ENCODE data around the gene GPS1.

DNA sequence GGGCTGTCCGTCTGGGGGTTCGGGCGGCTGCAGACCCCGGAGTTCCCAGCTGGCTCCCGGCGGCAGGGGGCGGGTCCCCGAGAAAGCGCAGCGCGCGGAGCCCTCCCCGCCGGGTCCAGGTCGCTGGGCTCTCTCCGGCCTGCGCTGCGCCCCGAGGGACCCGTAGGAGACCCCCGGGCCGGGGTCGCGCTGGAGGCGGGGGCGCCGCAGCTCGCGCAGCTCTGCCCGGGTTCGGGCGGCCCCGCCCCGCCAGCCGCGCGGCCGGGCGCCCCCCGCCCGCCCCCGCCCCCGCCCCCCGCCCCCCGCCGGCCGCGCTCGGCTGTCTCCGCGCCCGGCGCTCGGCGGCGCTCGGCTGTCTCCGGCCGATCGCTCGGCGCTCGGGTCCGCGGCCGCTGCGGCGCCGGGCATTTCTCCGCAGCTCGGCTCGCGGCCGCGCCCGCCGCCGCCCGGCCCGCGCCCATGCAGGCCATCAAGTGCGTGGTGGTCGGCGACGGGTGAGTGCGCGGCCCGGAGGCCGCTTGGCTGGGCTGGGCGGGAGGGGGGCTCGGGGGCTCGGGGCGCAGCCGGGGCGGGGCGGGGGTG, 20.3 kb upstream of the GPS1 start, which contains the start of gene RAC3:
- TF ChIP-seq, protein P1, sequence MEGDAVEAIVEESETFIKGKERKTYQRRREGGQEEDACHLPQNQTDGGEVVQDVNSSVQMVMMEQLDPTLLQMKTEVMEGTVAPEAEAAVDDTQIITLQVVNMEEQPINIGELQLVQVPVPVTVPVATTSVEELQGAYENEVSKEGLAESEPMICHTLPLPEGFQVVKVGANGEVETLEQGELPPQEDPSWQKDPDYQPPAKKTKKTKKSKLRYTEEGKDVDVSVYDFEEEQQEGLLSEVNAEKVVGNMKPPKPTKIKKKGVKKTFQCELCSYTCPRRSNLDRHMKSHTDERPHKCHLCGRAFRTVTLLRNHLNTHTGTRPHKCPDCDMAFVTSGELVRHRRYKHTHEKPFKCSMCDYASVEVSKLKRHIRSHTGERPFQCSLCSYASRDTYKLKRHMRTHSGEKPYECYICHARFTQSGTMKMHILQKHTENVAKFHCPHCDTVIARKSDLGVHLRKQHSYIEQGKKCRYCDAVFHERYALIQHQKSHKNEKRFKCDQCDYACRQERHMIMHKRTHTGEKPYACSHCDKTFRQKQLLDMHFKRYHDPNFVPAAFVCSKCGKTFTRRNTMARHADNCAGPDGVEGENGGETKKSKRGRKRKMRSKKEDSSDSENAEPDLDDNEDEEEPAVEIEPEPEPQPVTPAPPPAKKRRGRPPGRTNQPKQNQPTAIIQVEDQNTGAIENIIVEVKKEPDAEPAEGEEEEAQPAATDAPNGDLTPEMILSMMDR (IDR thresholded peaks at IDR 0.05) = no peak
- TF ChIP-seq POLR2A (IDR thresholded peaks at IDR 0.05) (no peak), POLR2AphosphoS5 (IDR thresholded peaks at IDR 0.05) (no peak)
